Measurements from ENCODE around the gene RAB22A.

DNA sequence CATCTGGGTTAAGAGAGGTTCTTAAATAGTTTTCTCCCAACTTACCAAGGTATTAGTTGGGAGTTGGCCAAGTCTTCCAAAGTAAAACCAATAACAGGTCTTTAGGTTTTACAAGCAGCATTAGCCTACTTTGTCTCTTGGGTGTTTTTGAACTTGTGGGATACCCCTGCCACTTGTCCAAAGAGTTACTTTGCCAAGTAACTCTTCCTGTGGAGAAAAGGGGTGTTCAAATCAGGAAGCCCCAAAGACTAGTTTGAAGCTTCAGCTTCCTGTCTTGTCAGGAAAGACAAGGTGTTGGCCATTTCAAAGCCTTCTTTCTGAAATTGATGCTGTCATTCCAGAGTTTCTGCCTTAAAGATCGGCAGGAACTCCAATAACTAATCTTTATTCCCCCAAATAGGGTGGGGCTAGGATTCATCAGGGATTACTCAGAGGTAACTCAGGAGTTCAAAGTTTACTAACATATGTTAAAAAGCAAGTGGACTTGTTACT, 822 bp downstream of the RAB22A start:
- no peak for TF ChIP-seq POLR2A (IDR thresholded peaks at IDR 0.05)
- TF ChIP-seq, protein P1, sequence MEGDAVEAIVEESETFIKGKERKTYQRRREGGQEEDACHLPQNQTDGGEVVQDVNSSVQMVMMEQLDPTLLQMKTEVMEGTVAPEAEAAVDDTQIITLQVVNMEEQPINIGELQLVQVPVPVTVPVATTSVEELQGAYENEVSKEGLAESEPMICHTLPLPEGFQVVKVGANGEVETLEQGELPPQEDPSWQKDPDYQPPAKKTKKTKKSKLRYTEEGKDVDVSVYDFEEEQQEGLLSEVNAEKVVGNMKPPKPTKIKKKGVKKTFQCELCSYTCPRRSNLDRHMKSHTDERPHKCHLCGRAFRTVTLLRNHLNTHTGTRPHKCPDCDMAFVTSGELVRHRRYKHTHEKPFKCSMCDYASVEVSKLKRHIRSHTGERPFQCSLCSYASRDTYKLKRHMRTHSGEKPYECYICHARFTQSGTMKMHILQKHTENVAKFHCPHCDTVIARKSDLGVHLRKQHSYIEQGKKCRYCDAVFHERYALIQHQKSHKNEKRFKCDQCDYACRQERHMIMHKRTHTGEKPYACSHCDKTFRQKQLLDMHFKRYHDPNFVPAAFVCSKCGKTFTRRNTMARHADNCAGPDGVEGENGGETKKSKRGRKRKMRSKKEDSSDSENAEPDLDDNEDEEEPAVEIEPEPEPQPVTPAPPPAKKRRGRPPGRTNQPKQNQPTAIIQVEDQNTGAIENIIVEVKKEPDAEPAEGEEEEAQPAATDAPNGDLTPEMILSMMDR (IDR thresholded peaks at IDR 0.05): no peak
